HepG2 (cell line): ENCODE results near the gene MTIF2. TPM values are rescaled to one million over a fixed set of nuclear protein-coding genes. Genes with fewer than 3 reads are reported as not detected.

Experiments used
- CCAR2 ChIP-seq: fragments of 200-400 bp; formaldehyde crosslinking; optimal IDR thresholded peaks from 2 replicates; pipeline ENCODE3; 2018; ENCODE audit warnings: low read depth, mild to moderate bottlenecking, low read length, moderate library complexity
- CHD4 ChIP-seq: fragments of 200-600 bp; sonication (generic); IDR thresholded peaks from 2 replicates; pipeline ENCODE4 v1.7.0; 2017; ENCODE audit warnings: mild to moderate bottlenecking, low read length, borderline replicate concordance
- EZH2 ChIP-seq: conservative IDR thresholded peaks from 2 replicates; pipeline ENCODE4 v1.6.1; 2012; ENCODE audit warnings: mild to moderate bottlenecking, low read depth, low read length, moderate library complexity
- FIP1L1 ChIP-seq: fragments of 200-400 bp; formaldehyde crosslinking; IDR thresholded peaks from 2 replicates; pipeline ENCODE4 v1.6.1; 2018; ENCODE audit warnings: low read depth, mild to moderate bottlenecking, low read length, moderate library complexity, borderline replicate concordance; ENCODE audit not compliant: insufficient read depth
- KDM1A ChIP-seq: IDR thresholded peaks from 2 replicates; pipeline ENCODE4 v1.6.1; 2016; ENCODE audit warnings: missing compliant biosample characterization
- MYC ChIP-seq: sonication (generic); formaldehyde crosslinking; IDR thresholded peaks from 2 replicates; pipeline ENCODE4 v1.9.0; 2021; ENCODE audit warnings: missing genetic modification reagents, borderline replicate concordance
- NCOA2 ChIP-seq: sonication (generic); formaldehyde crosslinking; IDR thresholded peaks from 2 replicates; pipeline ENCODE4 v1.8.0; 2022; ENCODE audit warnings: inconsistent platforms
- NR2F6 ChIP-seq, 2 experiments: IDR thresholded peaks; 2 replicates each; pipeline ENCODE4 v1.6.1; 2016; ENCODE audit warnings: antibody characterized with exemption in 1 of 2, mild to moderate bottlenecking in 1 of 2
- RFXANK ChIP-seq: IDR thresholded peaks from 2 replicates; pipeline ENCODE4 v1.6.1; 2016
- TGIF2 ChIP-seq: IDR thresholded peaks from 2 replicates; pipeline ENCODE4 v1.6.1; 2016; ENCODE audit warnings: control low read depth, missing compliant biosample characterization
- XBP1 ChIP-seq: sonication (generic); formaldehyde crosslinking; IDR thresholded peaks from 2 replicates; pipeline ENCODE4 v1.5.0; 2020; ENCODE audit warnings: missing genetic modification reagents
- ZNF143 ChIP-seq: sonication (generic); formaldehyde crosslinking; IDR thresholded peaks from 2 replicates; pipeline ENCODE4 v1.4.0; 2020; ENCODE audit warnings: missing genetic modification reagents
- ZNF234 ChIP-seq: sonication (generic); formaldehyde crosslinking; conservative IDR thresholded peaks from 2 replicates; pipeline ENCODE4 v1.5.1; 2020; ENCODE audit warnings: mild to moderate bottlenecking, missing genetic modification reagents
- ZNF256 ChIP-seq: sonication (generic); formaldehyde crosslinking; conservative IDR thresholded peaks from 2 replicates; pipeline ENCODE4 v1.4.0; 2020; ENCODE audit warnings: missing genetic modification reagents
- ZNF331 ChIP-seq: sonication (generic); formaldehyde crosslinking; IDR thresholded peaks from 2 replicates; pipeline ENCODE4 v1.4.0; 2020; ENCODE audit warnings: missing genetic modification reagents
- ZNF550 ChIP-seq: sonication (generic); formaldehyde crosslinking; IDR thresholded peaks from 2 replicates; pipeline ENCODE4 v1.4.0; 2020; ENCODE audit warnings: mild to moderate bottlenecking, missing genetic modification reagents, borderline replicate concordance
- polyA plus RNA-seq, 8 experiments: library from polyadenylated mRNA; depleted of rRNA in 3 of 8; stranded (reverse) in 7 of 8; unstranded in 1 of 8; fragments of >200 nt; fragmentation: Illumina TruSeq in 4 of 8; extraction: Trizol in 4 of 8; gene quantifications; 2 replicates each; pipeline versions ENCODE4 v1.2.1 to v1.2.3, GENCODE V29; 2011 to 2016; ENCODE audit warnings: low read depth in 4 of 8, missing spikeins in 1 of 8, mixed read lengths in 1 of 8; ENCODE audit not compliant: insufficient read depth in 1 of 8
- total RNA-seq, 5 experiments: library from RNA; depleted of rRNA; stranded (reverse); fragments of >200 nt; fragmentation: Illumina TruSeq; extraction: Trizol; gene quantifications; 2 replicates each; pipeline ENCODE4 v1.2.3, GENCODE V29; 2016; ENCODE audit warnings: low read depth in 1 of 5
- TF ChIP-seq, protein P1 (sequence below): IDR thresholded peaks from 2 replicates; pipeline ENCODE4 v1.6.1; 2016
- TF ChIP-seq, protein P2 (sequence below): sonication (generic); formaldehyde crosslinking; IDR thresholded peaks from 2 replicates; pipeline ENCODE4 v1.4.0; 2020; ENCODE audit warnings: missing genetic modification reagents, borderline replicate concordance
- TF ChIP-seq, protein P3 (sequence below): sonication (generic); formaldehyde crosslinking; IDR thresholded peaks from 2 replicates; pipeline ENCODE4 v1.8.0; 2022; ENCODE audit warnings: missing genetic modification reagents, mild to moderate bottlenecking, borderline replicate concordance
- TF ChIP-seq, protein P4 (sequence below): sonication (generic); formaldehyde crosslinking; IDR thresholded peaks from 2 replicates; pipeline ENCODE4 v1.4.0; 2020; ENCODE audit warnings: mild to moderate bottlenecking, missing genetic modification reagents
- TF ChIP-seq, protein P5 (sequence below): sonication (generic); formaldehyde crosslinking; IDR thresholded peaks from 2 replicates; pipeline ENCODE4 v1.8.0; 2022; ENCODE audit warnings: missing genetic modification reagents, low read depth, mild to moderate bottlenecking, borderline replicate concordance

MTIF2 gene
- total and polyA plus RNA-seq, 2 of the 13 experiments (the other 11 are each of a cell fraction or from before 2014, with no cell fraction given) = 32.1 to 92.1 TPM

DNA sequence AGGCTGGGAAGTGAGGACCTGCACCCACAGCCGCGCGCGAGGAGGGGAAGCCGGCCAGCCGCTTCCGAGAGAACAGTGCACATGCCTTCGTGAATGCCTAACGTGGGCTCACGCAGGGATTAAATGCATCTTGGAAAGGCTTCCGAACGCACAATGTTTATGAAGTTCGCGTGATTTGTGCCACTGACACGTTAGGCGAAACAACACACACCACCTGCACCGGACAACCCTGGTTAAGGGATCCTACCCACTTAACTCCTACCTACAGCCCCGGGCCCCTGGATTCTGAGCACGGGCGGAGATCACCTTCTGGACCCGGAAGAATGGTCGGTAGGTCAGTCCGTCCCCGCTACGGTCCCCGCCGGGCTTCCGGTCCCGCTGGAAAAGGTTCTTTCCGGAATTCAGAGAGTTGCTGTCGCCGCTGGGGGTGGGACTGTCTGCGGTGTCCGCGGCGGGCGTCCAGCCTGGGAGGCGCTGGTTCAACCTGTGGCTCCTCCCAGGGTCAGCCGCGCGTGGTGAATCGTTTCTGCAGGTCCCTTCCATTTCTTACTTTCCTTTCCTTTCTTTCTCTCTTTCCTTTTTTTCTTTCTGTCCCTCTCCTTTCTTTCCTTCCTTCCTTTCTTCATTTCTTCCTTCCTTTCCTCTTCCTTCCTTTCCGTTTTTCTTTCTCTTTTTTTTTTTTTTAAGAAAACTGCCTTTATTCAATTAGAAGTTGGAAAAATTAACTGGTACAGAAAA is at the start of gene MTIF2 (continued):
- no peak for TF ChIP-seq EZH2
- no peak; the same call in 1 of the 2 replicates for TF ChIP-seq XBP1 (CRISPR knock-in tag)
- TF ChIP-seq, protein P1, sequence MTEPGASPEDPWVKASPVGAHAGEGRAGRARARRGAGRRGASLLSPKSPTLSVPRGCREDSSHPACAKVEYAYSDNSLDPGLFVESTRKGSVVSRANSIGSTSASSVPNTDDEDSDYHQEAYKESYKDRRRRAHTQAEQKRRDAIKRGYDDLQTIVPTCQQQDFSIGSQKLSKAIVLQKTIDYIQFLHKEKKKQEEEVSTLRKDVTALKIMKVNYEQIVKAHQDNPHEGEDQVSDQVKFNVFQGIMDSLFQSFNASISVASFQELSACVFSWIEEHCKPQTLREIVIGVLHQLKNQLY = peak; percentile 90
- TF ChIP-seq ZNF256 (CRISPR knock-in tag) = peak; percentile 63
- TF ChIP-seq RFXANK (CRISPR knock-in tag) = peak; percentile 91; the same call in 1 of the 2 replicates
- peak; percentile 75; the same call in 1 of the 2 replicates for TF ChIP-seq NR2F6 (IDR thresholded peaks at IDR 0.05)
- TF ChIP-seq NR2F6 (CRISPR knock-in tag; IDR thresholded peaks at IDR 0.05) = peak; percentile 93
- TF ChIP-seq, protein P2, sequence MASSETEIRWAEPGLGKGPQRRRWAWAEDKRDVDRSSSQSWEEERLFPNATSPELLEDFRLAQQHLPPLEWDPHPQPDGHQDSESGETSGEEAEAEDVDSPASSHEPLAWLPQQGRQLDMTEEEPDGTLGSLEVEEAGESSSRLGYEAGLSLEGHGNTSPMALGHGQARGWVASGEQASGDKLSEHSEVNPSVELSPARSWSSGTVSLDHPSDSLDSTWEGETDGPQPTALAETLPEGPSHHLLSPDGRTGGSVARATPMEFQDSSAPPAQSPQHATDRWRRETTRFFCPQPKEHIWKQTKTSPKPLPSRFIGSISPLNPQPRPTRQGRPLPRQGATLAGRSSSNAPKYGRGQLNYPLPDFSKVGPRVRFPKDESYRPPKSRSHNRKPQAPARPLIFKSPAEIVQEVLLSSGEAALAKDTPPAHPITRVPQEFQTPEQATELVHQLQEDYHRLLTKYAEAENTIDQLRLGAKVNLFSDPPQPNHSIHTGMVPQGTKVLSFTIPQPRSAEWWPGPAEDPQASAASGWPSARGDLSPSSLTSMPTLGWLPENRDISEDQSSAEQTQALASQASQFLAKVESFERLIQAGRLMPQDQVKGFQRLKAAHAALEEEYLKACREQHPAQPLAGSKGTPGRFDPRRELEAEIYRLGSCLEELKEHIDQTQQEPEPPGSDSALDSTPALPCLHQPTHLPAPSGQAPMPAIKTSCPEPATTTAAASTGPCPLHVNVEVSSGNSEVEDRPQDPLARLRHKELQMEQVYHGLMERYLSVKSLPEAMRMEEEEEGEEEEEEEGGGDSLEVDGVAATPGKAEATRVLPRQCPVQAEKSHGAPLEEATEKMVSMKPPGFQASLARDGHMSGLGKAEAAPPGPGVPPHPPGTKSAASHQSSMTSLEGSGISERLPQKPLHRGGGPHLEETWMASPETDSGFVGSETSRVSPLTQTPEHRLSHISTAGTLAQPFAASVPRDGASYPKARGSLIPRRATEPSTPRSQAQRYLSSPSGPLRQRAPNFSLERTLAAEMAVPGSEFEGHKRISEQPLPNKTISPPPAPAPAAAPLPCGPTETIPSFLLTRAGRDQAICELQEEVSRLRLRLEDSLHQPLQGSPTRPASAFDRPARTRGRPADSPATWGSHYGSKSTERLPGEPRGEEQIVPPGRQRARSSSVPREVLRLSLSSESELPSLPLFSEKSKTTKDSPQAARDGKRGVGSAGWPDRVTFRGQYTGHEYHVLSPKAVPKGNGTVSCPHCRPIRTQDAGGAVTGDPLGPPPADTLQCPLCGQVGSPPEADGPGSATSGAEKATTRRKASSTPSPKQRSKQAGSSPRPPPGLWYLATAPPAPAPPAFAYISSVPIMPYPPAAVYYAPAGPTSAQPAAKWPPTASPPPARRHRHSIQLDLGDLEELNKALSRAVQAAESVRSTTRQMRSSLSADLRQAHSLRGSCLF (CRISPR knock-in tag) = peak; percentile 64; the same call in 1 of the 2 replicates
- TF ChIP-seq, protein P3, sequence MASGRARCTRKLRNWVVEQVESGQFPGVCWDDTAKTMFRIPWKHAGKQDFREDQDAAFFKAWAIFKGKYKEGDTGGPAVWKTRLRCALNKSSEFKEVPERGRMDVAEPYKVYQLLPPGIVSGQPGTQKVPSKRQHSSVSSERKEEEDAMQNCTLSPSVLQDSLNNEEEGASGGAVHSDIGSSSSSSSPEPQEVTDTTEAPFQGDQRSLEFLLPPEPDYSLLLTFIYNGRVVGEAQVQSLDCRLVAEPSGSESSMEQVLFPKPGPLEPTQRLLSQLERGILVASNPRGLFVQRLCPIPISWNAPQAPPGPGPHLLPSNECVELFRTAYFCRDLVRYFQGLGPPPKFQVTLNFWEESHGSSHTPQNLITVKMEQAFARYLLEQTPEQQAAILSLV (CRISPR knock-in tag) = peak; percentile 98
- TF ChIP-seq CHD4 = no peak
- TF ChIP-seq MYC (CRISPR knock-in tag) = peak; percentile 95
- TF ChIP-seq, protein P4, sequence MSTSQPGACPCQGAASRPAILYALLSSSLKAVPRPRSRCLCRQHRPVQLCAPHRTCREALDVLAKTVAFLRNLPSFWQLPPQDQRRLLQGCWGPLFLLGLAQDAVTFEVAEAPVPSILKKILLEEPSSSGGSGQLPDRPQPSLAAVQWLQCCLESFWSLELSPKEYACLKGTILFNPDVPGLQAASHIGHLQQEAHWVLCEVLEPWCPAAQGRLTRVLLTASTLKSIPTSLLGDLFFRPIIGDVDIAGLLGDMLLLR (CRISPR knock-in tag) = peak; percentile 36; the same call in 1 of the 2 replicates
- TF ChIP-seq KDM1A (CRISPR knock-in tag) = no peak
- TF ChIP-seq NCOA2 (CRISPR knock-in tag) = peak; percentile 79
- TF ChIP-seq CCAR2 = no peak
- TF ChIP-seq TGIF2 = peak; percentile 93
- peak; percentile 95 for TF ChIP-seq ZNF550 (CRISPR knock-in tag)
- peak; percentile 80 for TF ChIP-seq ZNF143 (CRISPR knock-in tag)
- TF ChIP-seq, protein P5, sequence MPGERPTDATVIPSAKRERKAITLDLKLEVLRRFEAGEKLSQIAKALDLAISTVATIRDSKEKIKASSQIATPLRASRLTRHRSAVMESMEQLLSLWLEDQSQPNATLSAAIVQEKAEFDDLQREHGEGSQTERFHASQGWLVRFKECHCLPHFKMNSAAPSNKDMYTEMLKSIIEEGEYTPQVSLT (CRISPR knock-in tag) = peak; percentile 82; the same call in 1 of the 2 replicates
- TF ChIP-seq ZNF234 (CRISPR knock-in tag) = 0 out of 2 replicates have a peak, but pooled peaks have one; percentile 67
- no peak for TF ChIP-seq FIP1L1
- peak; percentile 98 for TF ChIP-seq ZNF331 (CRISPR knock-in tag)
